ENCODE measurements around the gene RNF114.
"Not testable (repeated sequence)": the region's sequence is repeated elsewhere in the genome, so short reads cannot be mapped to it uniquely, and the experiment has no call there.

Gene RNF114

DNA sequence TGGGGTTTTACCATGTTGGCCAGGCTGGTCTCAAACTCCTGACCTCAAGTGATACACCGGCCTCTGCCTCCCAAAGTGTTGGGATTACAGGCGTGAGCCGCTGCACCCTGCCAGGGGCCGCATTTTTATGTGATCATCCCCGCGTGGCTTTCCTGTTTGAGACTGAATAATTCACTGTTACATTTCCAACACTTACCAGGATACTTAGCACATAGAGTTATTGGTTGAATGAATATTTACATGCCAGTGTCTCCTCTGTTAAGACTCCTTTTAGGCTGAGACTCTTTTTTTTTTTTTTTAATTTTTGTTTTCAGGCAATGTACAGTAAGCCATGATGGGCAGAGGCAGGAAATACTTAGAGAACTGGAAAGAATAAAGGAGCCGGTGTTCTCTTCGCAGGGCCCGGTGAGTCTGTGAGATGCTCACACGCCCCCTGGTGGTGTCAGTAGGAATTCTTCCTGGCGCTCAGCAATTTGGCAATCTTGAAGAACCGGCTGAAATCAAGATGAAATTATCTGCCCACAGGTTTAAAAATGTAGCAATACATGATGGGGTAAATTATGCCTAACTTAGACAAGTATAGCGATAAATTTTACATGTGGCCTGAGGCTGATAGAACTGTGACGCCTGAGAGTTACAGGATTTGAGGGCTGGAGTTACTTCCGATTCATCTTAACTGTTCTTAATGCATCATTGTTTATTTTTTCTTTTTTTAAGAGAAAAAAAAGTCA, 7.6 kb upstream of the RNF114 start:
- FAIRE-seq = peak; percentile 33

DNA sequence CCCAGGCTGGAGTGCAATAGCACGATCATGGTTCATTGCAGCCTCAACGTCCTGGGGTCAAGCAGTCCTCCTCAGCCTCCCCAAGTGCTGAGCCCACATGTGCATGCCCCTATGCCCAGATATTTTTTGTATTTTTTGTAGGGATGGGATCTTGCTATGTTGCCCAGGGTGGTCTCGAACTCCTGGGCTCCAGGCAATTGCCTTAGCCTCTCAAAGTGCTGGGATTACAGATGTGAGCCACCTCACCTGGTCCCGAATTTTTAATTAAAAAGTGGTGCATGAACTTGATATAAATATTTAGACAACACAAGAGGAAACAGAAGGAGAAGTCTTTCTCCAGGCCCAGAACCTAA, 7.1 kb upstream of the RNF114 start:
- no peak for FAIRE-seq

DNA sequence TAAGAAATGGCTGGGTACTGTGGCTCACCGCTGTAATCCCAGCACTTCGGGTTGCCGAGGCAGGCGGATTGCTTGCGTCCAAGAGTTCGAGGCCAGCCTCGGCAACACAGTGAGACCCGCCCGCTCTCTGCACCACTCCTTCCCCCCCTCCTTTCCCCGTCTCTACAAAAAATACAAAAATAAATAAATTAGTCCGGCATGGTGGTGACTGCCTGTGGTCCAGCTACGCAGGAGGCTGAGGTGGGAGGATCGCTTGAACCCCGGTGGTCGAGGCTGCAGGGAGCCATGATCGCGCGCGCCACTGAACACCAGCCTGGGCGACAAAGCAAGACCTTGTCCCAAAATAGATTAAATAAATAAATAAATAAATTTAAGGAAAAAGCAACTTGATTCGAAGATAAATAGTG, 448 bp upstream of the RNF114 start:
- no peak for FAIRE-seq

DNA sequence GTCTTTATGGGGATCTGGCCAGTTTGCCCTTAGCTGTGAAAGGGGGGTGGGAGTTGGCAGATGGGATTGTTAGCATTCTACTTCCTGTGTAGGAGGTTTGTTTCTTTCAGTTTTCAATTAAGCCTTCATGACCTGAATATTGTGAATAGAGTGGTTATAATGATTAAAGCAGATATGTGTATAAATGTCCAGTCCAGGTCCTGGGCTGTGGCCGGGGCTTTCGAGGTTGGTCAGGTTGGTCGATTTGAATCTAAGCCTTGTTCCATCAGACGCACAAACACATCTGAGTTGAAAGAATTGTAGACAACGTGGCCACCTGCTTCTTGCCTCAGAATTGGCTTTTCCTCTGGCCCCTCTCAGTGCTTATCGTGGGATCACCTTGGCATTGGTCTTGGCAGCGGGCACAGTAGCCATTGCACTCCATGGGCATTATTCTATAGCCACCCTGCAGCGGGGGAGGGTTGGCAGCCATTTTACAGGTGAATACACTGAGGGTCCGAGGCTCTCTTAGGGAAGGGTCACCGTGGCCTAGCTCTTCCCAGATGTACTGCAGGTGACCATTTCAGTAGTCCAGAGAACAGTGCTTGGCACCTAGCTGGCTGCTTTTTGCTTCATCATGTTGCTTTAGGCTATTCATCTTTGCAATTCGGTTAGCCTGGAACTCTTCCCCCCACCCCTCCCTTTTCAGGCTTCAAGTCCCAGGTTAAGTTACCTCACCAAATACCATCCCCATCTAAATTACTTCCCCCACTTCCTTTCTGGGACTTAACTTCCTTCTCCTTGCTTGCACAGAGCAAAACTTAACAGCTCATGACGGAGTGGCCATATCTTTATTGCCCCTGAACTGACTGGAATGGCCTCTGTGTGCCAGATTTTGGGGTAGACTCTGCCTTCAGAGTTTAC, 1.1 kb downstream of the RNF114 start:
- no peak for FAIRE-seq

DNA sequence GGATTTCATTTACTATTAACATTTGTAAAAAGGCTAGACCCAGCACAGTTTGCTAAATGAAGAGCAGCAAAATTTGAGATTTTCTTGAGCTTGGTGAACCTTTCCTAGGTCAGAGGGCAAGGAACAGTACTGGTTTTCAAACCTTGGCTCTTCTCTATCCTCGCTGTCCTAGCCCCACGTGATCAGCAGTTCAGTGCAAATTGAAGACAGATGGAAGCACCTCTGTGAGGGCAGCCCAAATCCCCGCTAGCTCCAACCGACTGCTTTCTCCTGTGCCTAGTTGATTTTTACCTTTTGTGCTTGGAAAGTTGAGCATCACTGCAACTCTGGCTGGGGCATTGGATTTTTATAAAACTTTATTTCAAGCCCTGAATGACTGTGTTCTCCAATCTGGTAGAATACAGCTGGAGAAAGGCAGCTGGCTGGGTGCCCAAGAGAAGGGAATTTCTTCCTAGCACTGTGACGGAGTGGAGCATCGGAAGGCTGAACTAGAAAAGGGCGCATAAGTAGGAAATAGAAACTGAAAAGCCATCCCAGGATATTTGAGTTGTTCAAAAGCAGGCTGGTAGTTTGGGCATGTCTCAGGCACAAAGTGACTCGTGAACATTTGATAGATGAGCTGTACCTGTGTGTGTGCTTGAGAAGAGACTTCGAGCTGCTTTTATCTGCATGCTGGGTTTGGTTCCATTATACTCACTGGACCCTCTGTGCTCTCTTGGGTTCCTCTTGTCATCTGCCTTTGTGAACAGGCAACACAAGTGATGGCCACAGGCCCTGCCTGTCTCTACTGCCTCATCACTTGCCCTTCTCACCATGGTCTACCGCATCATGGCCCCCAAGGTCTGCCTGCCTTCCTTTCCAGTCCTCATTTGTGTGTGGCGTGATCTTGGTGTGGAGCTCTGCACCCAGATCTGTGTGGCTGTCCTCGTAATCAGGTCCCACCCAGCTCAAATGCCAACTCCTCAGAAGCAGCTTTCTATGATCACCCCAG, 2.3 kb downstream of the RNF114 start:
- no peak for FAIRE-seq

DNA sequence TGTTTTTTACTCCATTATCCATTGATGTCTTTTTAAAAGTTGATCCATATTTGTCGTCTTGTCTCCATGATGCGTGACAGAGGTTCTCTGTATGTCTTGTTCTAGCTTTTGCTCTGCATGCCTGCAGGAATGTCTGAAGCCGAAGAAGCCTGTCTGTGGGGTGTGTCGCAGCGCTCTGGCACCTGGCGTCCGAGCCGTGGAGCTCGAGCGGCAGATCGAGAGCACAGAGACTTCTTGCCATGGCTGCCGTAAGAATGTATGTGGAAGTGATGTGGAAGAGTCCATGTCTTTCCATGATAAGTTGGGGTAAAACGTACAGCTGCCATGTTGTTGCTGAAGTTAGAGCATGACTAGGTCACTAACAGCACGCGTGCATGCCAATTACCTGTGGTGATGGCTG, 5.3 kb downstream of the RNF114 start:
- no peak for FAIRE-seq

DNA sequence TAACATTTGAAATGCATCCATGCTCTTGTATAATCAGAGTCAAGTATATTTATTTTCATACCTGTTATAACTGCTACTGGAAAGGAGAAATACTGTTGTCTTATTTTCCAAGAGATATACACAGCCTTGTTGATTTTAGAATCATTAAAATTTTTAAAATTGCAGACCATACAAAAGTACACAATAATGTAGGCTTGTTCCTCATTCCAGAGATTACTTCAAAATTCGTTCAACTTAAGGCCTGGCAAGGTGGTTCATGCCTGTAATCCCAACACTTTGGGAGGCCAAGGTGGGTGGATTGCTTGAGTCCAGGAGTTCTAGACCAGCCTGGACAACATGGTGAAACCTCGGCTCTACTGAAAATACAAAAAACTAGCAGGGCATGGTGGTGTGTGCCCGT, 6.1 kb downstream of the RNF114 start:
- FAIRE-seq = no peak

DNA sequence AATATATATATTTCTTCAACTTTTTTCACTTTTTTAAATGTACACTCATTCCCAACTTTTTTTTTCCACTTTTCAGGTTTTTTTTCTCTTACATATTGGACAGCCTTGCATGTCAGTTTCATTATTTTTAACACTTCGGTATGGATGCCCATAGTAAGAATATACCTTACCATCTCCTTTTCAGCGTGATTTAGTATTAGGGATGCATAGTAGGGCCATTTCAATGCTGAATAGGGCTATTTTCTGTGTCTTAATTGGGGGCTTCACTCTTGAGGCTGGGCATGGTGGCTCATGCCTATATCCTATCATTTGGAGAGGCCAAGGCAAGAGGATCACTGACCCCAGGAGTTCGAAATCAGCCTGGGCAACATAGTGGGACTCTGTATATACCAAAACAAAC, 6.7 kb downstream of the RNF114 start:
- no peak for FAIRE-seq

DNA sequence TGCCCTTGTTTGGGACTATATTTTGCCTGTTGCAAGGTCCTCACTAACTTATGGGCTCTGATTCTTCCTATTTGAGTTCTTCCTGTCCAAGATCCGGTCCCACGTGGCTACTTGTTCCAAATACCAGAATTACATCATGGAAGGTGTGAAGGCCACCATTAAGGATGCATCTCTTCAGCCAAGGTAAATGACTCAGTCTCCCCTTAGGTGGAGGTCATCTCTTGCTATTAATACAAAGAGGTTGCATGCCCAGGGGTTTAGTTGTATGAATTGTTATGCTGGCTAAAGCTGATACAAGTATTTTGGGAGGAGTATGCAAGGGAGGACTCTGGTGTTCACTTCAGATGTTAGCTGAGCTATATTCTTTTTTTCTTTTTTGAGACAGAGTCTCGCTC, 9.1 kb downstream of the RNF114 start:
- no peak for FAIRE-seq

DNA sequence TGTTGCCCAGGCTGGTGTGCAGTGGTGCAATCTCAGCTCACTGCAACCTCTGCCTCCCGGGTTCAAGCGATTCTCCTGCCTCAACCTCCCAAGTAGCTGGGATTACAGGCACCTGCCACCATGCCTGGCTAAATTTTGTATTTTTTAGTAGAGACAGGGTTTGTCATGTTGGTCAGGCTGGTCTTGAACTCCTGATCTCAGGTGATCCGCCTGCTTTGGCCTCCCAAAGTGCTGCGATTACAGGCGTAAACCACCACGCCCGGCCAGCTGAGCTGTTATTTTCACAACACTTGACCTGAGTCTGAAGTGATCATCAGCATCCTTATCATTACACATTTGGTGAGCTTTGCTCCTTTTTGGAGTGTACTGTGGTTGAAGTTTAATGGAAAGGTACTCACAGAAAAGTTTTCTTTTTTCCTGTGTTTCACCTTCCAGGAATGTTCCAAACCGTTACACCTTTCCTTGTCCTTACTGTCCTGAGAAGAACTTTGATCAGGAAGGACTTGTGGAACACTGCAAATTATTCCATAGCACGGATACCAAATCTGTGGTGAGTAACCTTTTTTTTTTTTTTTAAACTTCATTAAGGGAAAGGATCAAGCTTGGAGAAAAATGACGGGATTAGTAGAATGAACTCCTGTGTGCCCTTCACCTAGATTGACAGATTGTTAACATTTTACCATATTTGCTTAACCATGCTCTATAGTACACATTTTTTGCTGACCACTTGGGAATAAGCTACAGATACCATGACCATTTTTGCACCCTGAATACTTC, 9.7 kb downstream of the RNF114 start:
- no peak for FAIRE-seq

DNA sequence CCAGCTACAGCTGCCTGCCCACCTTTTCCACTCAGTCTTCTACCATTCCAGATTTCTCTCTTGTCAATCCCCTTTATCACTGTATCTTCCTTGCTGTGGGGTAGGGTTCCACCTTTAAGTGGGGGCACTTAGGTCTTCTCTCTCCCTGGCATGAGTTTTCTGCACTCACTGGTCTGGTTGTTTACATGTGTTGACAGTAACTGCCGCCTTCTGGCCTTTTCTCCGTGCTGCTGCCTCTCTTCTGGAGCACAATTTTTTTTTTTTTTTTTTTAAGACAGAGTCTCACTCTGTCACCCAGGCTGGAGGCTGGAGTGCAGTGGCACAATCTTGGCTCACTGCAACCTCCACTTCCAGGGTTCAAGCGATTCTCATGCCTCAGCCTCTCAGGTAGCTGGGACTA, 12.0 kb downstream of the RNF114 start:
- FAIRE-seq = no peak

DNA sequence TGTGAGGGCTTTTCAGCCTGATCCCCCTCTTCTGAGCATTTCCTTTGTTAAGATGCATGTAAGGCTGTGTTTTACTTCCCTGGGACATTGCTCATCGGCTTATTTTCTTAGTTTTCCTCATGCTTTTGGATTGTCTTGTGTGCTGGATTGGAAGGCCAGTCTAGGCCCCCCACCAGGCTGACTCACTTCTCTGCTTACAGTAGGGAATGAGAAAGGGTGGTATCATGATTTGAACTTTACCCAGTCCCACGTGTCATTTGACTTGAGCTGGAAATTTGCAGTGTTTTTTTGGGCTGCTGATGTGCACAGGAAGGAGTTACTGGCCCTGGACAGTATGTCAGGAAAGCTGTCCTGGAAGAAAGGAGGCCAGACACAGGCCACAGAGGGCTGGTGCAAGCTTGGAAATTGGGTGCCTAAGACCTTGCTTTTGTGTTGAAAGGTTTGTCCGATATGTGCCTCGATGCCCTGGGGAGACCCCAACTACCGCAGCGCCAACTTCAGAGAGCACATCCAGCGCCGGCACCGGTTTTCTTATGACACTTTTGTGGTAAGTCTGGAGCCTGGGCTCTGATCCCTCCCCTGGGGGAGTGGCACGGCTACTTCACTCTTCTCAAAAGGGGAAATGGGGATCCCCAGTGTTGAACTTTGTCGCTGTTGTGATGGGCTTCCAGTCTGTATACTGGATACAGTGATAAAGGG, 12.8 kb downstream of the RNF114 start:
- FAIRE-seq = no peak

DNA sequence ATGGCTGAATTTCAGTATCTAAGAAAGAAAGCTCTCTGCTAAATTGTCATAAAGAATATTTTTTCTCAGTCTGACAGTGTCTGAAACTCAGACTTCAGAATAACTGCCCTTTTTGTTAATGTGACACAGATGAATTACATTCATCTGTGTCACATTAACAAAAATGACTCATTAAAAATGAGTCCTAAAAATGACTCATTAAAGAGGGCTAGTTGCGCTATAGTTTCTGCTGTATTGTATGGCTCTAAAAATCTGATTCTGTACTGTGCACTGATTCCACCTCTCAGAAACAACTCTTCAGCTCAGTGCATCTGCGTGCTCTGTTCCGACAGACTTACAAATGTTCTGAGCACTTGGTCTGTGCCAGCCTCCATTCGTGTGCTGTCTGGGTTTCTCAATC, 15.0 kb downstream of the RNF114 start:
- no peak for FAIRE-seq

DNA sequence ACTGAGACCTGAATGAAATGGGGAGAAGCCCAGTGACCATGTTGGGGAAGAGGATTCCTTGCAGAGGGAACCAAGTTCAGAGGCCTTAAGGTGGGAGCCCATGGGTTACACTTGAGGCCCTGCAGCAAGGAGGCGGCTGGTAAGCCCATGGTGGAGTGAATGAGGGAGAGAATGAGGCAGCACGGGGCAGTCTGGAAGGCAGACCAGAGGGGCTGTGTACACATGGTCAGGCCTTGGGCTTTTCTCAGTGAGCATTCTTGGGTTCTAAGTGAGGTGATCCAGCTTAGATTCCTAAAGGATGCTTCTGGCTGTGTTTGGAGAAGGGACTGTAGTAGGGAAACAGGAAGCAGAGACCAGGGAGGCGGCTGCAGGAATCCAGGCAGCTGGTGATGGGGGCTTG, 19.0 kb downstream of the RNF114 start:
- FAIRE-seq = no peak

DNA sequence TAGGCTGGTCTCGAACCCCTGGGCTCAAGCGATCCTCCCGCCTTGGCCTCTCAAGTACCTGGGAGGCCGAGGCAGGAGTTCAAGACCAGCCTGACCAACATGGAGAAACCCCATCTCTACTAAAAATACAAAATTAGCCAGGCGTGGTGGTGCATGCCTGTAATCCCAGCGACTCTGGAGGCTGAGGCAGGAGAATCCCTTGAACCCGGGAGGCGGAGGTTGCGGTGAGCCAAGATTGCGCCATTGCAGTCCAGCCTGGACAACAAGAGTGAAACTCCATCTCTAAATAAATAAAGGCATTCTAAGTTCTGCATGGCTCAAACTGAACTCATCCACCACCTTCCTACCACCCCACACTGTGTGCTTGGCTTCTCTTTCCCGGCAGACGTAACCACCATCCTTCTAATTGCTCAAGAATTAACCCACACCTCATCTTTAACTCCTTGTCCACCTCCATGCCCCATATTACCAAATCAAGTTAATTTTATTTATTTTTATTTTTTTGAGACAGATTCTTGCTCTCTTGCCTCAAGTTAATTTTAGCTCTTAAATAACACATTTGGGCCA, 19.7 kb downstream of the RNF114 start:
- FAIRE-seq = not testable (repeated sequence)

DNA sequence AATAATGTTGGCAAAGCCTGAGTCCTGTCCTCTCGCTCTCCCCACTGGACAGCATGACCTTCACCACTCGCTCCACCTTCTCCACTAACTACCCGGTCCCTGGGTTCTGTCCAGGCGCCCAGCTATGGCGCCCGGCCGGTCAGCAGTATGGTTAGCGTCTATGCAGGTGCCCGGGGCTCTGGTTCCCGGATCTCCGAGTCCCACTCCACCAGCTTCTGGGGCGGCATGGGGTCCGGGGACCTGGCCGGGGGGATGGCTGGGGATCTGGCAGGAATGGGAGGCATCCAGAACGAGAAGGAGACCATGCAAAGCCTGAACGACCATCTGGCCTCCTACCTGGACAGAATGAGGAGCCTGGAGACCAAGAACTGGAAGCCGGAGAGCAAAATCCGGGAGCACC, 20.5 kb downstream of the RNF114 start:
- FAIRE-seq = no peak

DNA sequence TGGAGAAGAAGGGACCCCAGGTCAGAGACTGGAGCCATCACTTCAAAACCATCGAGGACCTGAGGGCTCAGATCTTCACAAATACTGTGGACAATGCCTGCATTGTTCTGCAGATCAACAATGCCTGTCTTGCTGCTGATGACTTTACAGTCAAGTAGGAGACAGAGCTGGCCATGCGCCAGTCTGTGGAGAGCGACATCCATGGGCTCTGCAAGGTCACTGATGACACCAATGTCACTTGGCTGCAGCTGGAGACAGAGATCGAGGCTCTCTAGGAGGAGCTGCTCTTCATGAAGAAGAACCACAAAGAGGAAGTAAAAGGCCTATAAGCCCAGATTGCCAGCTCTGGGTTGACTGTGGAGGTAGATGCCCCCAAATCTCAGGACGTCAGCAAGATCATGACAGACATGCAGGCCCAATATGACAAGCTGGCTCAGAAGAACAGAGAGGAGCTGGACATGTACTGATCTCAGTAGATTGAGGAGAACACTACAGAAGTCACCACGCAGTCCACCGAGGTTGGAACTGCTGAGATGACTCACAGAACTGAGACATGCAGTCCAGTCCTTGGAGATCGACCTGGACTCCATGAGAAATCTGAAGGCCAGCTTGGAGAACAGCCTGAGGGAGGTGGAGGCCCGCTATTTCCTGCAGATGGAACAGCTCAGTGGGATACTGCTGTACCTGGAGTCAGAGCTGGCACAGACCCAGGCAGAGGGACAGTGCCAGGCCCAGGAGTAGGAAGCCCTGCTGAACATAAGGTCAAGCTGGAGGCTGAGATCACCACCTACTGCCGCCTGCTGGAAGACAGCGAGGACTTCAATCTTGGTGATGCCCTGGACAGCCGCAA, 21.1 kb downstream of the RNF114 start:
- not testable (repeated sequence) for FAIRE-seq

DNA sequence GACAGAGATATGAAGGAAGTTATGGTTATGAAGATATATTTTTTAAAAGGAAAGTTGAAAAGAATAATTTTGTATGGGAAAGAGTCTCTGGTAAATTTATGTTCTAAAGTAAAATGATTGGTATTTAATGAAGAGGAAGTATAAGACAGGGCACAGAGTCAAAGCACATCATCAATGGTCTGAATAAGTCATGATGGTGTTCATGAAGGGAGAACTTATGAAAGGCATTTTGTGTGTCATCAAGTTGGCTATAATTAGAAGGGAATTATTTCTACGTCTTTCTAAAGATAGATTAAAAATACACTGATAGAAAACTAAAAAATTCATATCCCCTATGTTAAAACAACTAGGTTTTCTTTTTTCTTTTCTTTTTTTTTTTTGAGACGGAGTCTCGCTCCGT, 25.2 kb downstream of the RNF114 start:
- FAIRE-seq = no peak

DNA sequence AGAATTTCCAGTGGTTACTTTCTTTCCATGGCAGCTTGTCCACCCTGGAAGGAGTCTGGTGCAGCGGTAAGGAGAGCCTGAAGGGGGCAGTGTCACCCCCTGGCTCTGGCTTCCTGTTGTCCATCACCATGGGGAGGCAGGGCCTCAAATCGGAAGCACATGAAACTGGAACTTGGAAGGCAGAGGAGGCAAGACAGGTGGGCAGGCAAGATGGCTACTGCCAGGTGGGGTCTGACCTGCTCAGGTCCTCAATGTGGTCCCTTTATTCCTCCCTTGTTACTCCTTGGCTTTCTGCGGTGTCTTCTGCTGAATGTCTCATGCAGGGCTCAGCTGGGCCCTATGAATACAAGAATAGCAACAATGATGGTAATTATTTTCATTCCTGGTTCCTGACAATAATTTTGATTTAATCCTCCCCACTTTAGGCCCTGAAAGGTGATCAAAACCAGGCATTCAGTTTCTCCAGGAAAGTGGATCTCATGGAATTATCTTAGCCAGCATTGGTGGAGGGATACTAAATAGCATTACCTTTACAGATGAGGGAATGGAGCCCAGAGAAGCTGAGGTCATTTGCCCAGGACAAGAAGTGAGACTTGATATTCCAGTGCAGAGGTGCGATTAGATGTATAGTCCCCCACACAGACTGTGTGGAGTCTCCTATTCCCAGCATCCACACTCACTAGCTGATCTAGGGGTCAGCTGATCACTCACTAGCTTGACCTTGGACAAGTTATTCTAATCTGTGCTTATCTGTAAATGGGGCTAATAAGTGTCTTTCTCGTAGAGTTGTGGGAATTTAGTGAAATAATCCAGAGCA, 29.0 kb downstream of the RNF114 start:
- no peak for FAIRE-seq
